HFF-Myc (cell line): ENCODE data around the gene STRIP2.

ENCODE experiments used
- DNase-seq: peaks from one replicate; pipeline ENCODE4 v3.0.0-alpha.2; 2011; ENCODE audit warnings: low read depth; ENCODE audit errors: extremely low read depth
- H3K4me3 ChIP-seq: replicated peaks from 2 replicates; pipeline ENCODE4 v1.5.1; 2011; ENCODE audit warnings: low read depth, mild to moderate bottlenecking, control low read depth, low read length
- CTCF ChIP-seq: IDR thresholded peaks from 2 replicates; pipeline ENCODE4 v1.5.1; 2012; ENCODE audit warnings: mild to moderate bottlenecking, low read depth, low read length, control low read depth; ENCODE audit errors: missing control alignments

STRIP2 gene

GRCh38 chr7:129536323-129536722 lies 102.1 kb downstream of the STRIP2 start:
- no peak for TF ChIP-seq CTCF
- no peak for DNase-seq
- no peak overlapping the region for H3K4me3 ChIP-seq
